Astrocyte (in vitro differentiated cells and primary cell): ENCODE measurements around the gene MYO3B. TPM values are rescaled to one million over a fixed set of nuclear protein-coding genes. Genes with fewer than 3 reads are reported as not detected.

Experiments
- DNase-seq: peaks from one replicate; pipeline ENCODE4 v3.0.0-alpha.2; 2010; ENCODE audit warnings: low read depth
- FAIRE-seq: peaks from 2 replicates; lab custom pipeline; 2011; peaks lifted over from hg19 to GRCh38; lab: Jason Lieb, UNC
- H2AFZ ChIP-seq: 2 replicates; pipeline ENCODE4 v1.6.0; 2012; ENCODE audit warnings: low read depth, low read length, inconsistent platforms
- H3K27ac ChIP-seq: 2 replicates; pipeline ENCODE4 v1.5.1; 2011; ENCODE audit warnings: low read depth, low read length, inconsistent platforms
- H3K27me3 ChIP-seq: 2 replicates; pipeline ENCODE4 v1.6.0; 2011; ENCODE audit warnings: low read length, inconsistent platforms; ENCODE audit not compliant: insufficient read depth
- H3K36me3 ChIP-seq: 2 replicates; pipeline ENCODE4 v1.5.1; 2011; ENCODE audit warnings: low read length, inconsistent platforms; ENCODE audit not compliant: insufficient read depth
- H3K4me1 ChIP-seq: 2 replicates; pipeline ENCODE4 v1.5.1; 2011; ENCODE audit warnings: low read length, inconsistent platforms; ENCODE audit not compliant: insufficient read depth
- H3K4me2 ChIP-seq: 2 replicates; pipeline ENCODE4 v1.6.0; 2012; ENCODE audit warnings: low read length, inconsistent platforms
- H3K4me3 ChIP-seq: 2 replicates; pipeline ENCODE4 v1.5.1; 2011; ENCODE audit warnings: low read depth, mild to moderate bottlenecking, low read length, inconsistent platforms; ENCODE audit not compliant: insufficient read depth
- H3K79me2 ChIP-seq: 2 replicates; pipeline ENCODE4 v1.6.0; 2012; ENCODE audit warnings: mild to moderate bottlenecking, low read length, inconsistent platforms; ENCODE audit not compliant: insufficient read depth
- H3K9ac ChIP-seq: 2 replicates; pipeline ENCODE4 v1.6.0; 2012; ENCODE audit warnings: mild to moderate bottlenecking, low read length, inconsistent platforms
- H3K9me3 ChIP-seq: 2 replicates; pipeline ENCODE4 v1.5.1; 2012; ENCODE audit warnings: low read depth, mild to moderate bottlenecking, low read length, inconsistent platforms; ENCODE audit not compliant: insufficient read depth
- H4K20me1 ChIP-seq: 2 replicates; pipeline ENCODE4 v1.6.0; 2012; ENCODE audit warnings: low read length, inconsistent platforms; ENCODE audit not compliant: insufficient read depth
- H3K27ac Mint-ChIP-seq: one replicate; pipeline ENCODE4 v1.8.0; 2021; ENCODE audit warnings: mild to moderate bottlenecking, mixed read lengths; ENCODE audit not compliant: unreplicated experiment
- H3K27me3 Mint-ChIP-seq: one replicate; pipeline ENCODE4 v1.8.0; 2021; ENCODE audit warnings: low read depth, mixed read lengths; ENCODE audit not compliant: unreplicated experiment
- H3K36me3 Mint-ChIP-seq: one replicate; pipeline ENCODE4 v1.8.0; 2021; ENCODE audit warnings: low read depth, mixed read lengths; ENCODE audit not compliant: unreplicated experiment
- H3K4me1 Mint-ChIP-seq: one replicate; pipeline ENCODE4 v1.8.0; 2021; ENCODE audit warnings: low read depth, mixed read lengths; ENCODE audit not compliant: unreplicated experiment
- H3K4me3 Mint-ChIP-seq: one replicate; pipeline ENCODE4 v1.8.0; 2021; ENCODE audit warnings: mild to moderate bottlenecking, moderate library complexity, mixed read lengths; ENCODE audit not compliant: unreplicated experiment
- H3K9me3 Mint-ChIP-seq: one replicate; pipeline ENCODE4 v1.8.0; 2021; ENCODE audit warnings: mild to moderate bottlenecking, mixed read lengths; ENCODE audit not compliant: unreplicated experiment
- EZH2 ChIP-seq: IDR thresholded peaks from 2 replicates; pipeline ENCODE4 v1.6.1; 2012; ENCODE audit warnings: mild to moderate bottlenecking, low read length, inconsistent platforms; ENCODE audit not compliant: insufficient read depth
- total RNA-seq: library from RNA; stranded (reverse); gene quantifications from 2 replicates; pipeline ENCODE4 v1.2.1, GENCODE V29; 2021
- TF ChIP-seq, protein P1 (sequence below): IDR thresholded peaks from 2 replicates; pipeline ENCODE4 v1.5.1; 2011; ENCODE audit warnings: low read depth, mild to moderate bottlenecking, inconsistent platforms, low read length, moderate library complexity; ENCODE audit not compliant: insufficient read depth

The MYO3B gene
- total RNA-seq, 1 donor from 2014 or later = not detected

DNA sequence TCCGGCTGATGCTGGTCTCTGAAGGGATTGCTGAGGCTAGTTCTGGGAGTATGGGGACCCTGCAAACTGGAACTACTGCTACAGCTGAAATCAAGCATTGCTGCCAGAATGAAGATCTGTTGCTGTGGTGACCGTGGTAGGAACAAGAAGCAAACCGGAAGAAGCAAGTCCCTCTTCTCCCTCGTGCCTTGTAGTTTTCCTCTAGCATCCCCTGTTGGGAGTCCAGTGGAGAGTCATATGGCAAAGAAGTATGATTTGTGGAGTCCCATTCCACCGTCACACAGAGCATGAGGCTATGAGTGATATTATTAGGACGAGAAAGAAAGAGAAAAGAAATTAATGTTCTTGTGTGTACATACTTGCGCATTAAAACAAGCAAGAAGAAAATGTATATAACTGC is 398.3 kb downstream of the MYO3B start:
- DNase-seq (no peak), FAIRE-seq (no peak)
- Mint-ChIP-seq H3K27ac (no peak overlapping the region), H3K4me1 (peaks cover 3% of the 10 kb centered on the region), H3K4me3 (no peak overlapping the region), H3K27me3 (peaks cover 6% of the 10 kb centered on the region), H3K36me3 (no peaks in the 10 kb centered on the region), H3K9me3 (no peaks in the 10 kb centered on the region)
- Histone ChIP-seq H3K4me2 (no peak overlapping the region), H4K20me1 (no peaks in the 10 kb centered on the region), H3K79me2 (no peaks in the 10 kb centered on the region), H3K27me3 (no peaks in the 10 kb centered on the region), H3K27ac (no peak overlapping the region), H3K4me1 (no peaks in the 10 kb centered on the region), H3K9ac (no peak overlapping the region), H2AFZ (no peak overlapping the region), H3K4me3 (no peak overlapping the region), H3K36me3 (no peaks in the 10 kb centered on the region), H3K9me3 (no peaks in the 10 kb centered on the region)
- no peak for TF ChIP-seq EZH2
- TF ChIP-seq, protein P1, sequence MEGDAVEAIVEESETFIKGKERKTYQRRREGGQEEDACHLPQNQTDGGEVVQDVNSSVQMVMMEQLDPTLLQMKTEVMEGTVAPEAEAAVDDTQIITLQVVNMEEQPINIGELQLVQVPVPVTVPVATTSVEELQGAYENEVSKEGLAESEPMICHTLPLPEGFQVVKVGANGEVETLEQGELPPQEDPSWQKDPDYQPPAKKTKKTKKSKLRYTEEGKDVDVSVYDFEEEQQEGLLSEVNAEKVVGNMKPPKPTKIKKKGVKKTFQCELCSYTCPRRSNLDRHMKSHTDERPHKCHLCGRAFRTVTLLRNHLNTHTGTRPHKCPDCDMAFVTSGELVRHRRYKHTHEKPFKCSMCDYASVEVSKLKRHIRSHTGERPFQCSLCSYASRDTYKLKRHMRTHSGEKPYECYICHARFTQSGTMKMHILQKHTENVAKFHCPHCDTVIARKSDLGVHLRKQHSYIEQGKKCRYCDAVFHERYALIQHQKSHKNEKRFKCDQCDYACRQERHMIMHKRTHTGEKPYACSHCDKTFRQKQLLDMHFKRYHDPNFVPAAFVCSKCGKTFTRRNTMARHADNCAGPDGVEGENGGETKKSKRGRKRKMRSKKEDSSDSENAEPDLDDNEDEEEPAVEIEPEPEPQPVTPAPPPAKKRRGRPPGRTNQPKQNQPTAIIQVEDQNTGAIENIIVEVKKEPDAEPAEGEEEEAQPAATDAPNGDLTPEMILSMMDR = no peak

DNA sequence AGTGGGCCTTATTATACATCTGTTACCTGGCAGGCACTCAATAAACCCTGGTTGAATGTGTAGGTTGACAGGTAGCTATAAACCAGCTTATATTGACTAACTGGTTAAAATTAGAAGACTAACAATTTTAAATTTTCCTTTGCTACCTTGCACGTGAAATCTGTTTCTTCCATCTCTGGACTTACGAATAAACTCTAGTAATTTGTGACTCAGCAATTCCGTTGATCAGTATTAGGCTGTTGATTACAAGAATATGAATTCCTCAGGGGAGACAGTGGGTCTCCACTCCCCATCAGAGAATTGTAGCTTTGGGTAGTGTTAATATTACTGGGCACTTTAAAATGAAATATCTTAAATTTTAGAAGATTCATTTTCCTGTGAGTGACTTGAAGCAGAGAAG is 399.4 kb downstream of the MYO3B start:
- Histone ChIP-seq H3K4me2 (no peak overlapping the region), H3K4me1 (no peaks in the 10 kb centered on the region), H4K20me1 (no peaks in the 10 kb centered on the region), H3K27ac (no peak overlapping the region), H3K9me3 (no peaks in the 10 kb centered on the region), H2AFZ (no peak overlapping the region), H3K4me3 (no peak overlapping the region), H3K79me2 (no peaks in the 10 kb centered on the region), H3K27me3 (no peaks in the 10 kb centered on the region), H3K36me3 (no peaks in the 10 kb centered on the region), H3K9ac (no peak overlapping the region)
- Mint-ChIP-seq H3K27me3 (no peaks in the 10 kb centered on the region), H3K9me3 (no peaks in the 10 kb centered on the region), H3K4me3 (no peak overlapping the region), H3K27ac (no peak overlapping the region), H3K36me3 (no peaks in the 10 kb centered on the region), H3K4me1 (peaks cover 3% of the 10 kb centered on the region)
- DNase-seq = no peak
- no peak for FAIRE-seq
- TF ChIP-seq, protein P1 = no peak
- TF ChIP-seq EZH2 = no peak

DNA sequence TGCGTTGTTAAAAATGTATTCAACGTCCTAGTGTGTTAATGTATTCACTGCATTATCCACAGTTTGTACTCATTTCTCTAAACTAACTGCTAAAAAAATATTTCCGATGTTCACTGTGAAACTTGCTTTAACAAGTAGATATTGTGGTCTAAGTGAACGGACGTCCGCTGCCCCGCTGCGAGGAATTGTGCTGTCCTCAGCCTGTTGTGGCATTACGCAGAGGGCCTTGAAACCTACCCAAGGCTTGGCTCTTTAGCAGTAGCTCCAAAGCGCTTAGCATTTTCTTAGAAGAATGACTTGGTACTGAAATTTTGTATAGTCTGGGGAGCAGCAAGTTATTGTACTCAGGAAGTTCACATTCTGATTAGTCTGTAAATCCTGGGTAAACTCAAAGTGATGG is 400.7 kb downstream of the MYO3B start:
- Histone ChIP-seq H3K79me2 (no peaks in the 10 kb centered on the region), H3K4me2 (no peak overlapping the region), H3K4me1 (no peaks in the 10 kb centered on the region), H2AFZ (no peak overlapping the region), H3K27me3 (no peaks in the 10 kb centered on the region), H3K27ac (no peak overlapping the region), H3K4me3 (no peak overlapping the region), H3K9me3 (no peaks in the 10 kb centered on the region), H3K36me3 (no peaks in the 10 kb centered on the region), H3K9ac (no peak overlapping the region), H4K20me1 (no peaks in the 10 kb centered on the region)
- Mint-ChIP-seq H3K27me3 (no peaks in the 10 kb centered on the region), H3K36me3 (no peaks in the 10 kb centered on the region), H3K4me1 (peaks cover 3% of the 10 kb centered on the region), H3K9me3 (no peaks in the 10 kb centered on the region), H3K4me3 (no peak overlapping the region), H3K27ac (no peak overlapping the region)
- DNase-seq (no peak), FAIRE-seq (no peak)
- TF ChIP-seq, protein P1 = no peak
- no peak for TF ChIP-seq EZH2
